Keratinocyte (primary cell): Measurements from ENCODE around the gene HDLBP. TPM values are rescaled to one million over a fixed set of nuclear protein-coding genes. Genes with fewer than 3 reads are reported as not detected.

Experiments used
- DNase-seq: peaks from one replicate; pipeline ENCODE4 v3.0.0-alpha.2; 2011; ENCODE audit warnings: low read depth, missing footprints, low spot score
- FAIRE-seq: peaks from 2 replicates; lab custom pipeline; 2011; peaks lifted over from hg19 to GRCh38; lab: Jason Lieb, UNC
- H2AFZ ChIP-seq: 2 replicates; pipeline ENCODE4 v1.6.0; 2012; ENCODE audit warnings: low read length, control low read depth, inconsistent platforms; ENCODE audit not compliant: control insufficient read depth
- H3K27ac ChIP-seq: 2 replicates; pipeline ENCODE4 v1.5.1; 2011; ENCODE audit warnings: low read length; ENCODE audit not compliant: control insufficient read depth, insufficient read depth
- H3K27me3 ChIP-seq: 3 replicates; pipeline ENCODE4 v1.6.0; 2011; ENCODE audit warnings: low read length; ENCODE audit not compliant: control insufficient read depth, insufficient read depth; ENCODE audit errors: extremely low read depth
- H3K36me3 ChIP-seq, 2 experiments: 2 replicates in 1 of 2; 3 replicates in 1 of 2; pipeline ENCODE4 v1.5.1; 2011; ENCODE audit warnings: low read length in 2 of 2, mild to moderate bottlenecking in 1 of 2; ENCODE audit not compliant: control insufficient read depth in 2 of 2, insufficient read depth in 2 of 2; ENCODE audit errors: extremely low read depth in 1 of 2
- H3K4me1 ChIP-seq: 3 replicates; pipeline ENCODE4 v1.5.1; 2011; ENCODE audit warnings: low read length; ENCODE audit not compliant: control insufficient read depth, insufficient read depth; ENCODE audit errors: extremely low read depth
- H3K4me2 ChIP-seq: 3 replicates; pipeline ENCODE4 v1.6.0; 2011; ENCODE audit warnings: low read depth, low read length; ENCODE audit not compliant: control insufficient read depth, insufficient read depth; ENCODE audit errors: extremely low read depth
- H3K4me3 ChIP-seq, 3 experiments: fragments of 200-600 bp in 1 of 3; sonication (generic) in 1 of 3; 2 replicates in 2 of 3; 3 replicates in 1 of 3; pipeline ENCODE4 v1.5.1; 2011 to 2016; ENCODE audit warnings: low read length in 3 of 3, mild to moderate bottlenecking in 3 of 3, control low read depth in 2 of 3, inconsistent platforms in 1 of 3, low read depth in 1 of 3, mixed read lengths in 1 of 3, mixed run types in 1 of 3, moderate library complexity in 1 of 3; ENCODE audit not compliant: control insufficient read depth in 2 of 3, insufficient read depth in 2 of 3; ENCODE audit errors: extremely low read depth in 1 of 3
- H3K79me2 ChIP-seq: 2 replicates; pipeline ENCODE4 v1.6.0; 2012; ENCODE audit warnings: low read length; ENCODE audit not compliant: control insufficient read depth, insufficient read depth
- H3K9ac ChIP-seq: 3 replicates; pipeline ENCODE4 v1.6.0; 2011; ENCODE audit warnings: low read length; ENCODE audit not compliant: control insufficient read depth, insufficient read depth; ENCODE audit errors: extremely low read depth
- H3K9me1 ChIP-seq: 3 replicates; pipeline ENCODE4 v1.6.0; 2011; ENCODE audit warnings: low read length; ENCODE audit not compliant: control insufficient read depth, insufficient read depth; ENCODE audit errors: extremely low read depth
- H3K9me3 ChIP-seq: 2 replicates; pipeline ENCODE4 v1.5.1; 2012; ENCODE audit warnings: low read depth, low read length; ENCODE audit not compliant: control insufficient read depth
- H4K20me1 ChIP-seq: 3 replicates; pipeline ENCODE4 v1.6.0; 2011; ENCODE audit warnings: low read length; ENCODE audit not compliant: control insufficient read depth, insufficient read depth; ENCODE audit errors: extremely low read depth
- EZH2 ChIP-seq: IDR thresholded peaks from one replicate; pipeline ENCODE4 v1.6.1; 2012; ENCODE audit warnings: inconsistent platforms, mild to moderate bottlenecking, low read length, moderate library complexity
- dilution Hi-C: fragments of 300-500 bp; cut with MboI; formaldehyde crosslinking; loops from one replicate; pipeline ENCODE4 v1.7.0; 2020; ENCODE audit warnings: low sequenced_read_pairs; ENCODE audit not compliant: extremely low pct_ligation_motif_present
- polyA plus RNA-seq, 5 experiments: library from polyadenylated mRNA; depleted of rRNA in 3 of 5; stranded (reverse) in 3 of 5; stranded (forward) in 1 of 5; unstranded in 1 of 5; fragments of >200 nt; gene quantifications; 1 replicate in 1 of 5; 2 replicates in 3 of 5; 3 replicates in 1 of 5; pipeline versions ENCODE4 v1.2.1 to v1.2.3, GENCODE V29; 2011 to 2012; ENCODE audit warnings: missing spikeins in 2 of 5, low read depth in 1 of 5, low replicate concordance in 1 of 5
- TF ChIP-seq, protein P1 (sequence below), 3 experiments: IDR thresholded peaks in 1 of 3; conservative IDR thresholded peaks in 1 of 3; optimal IDR thresholded peaks in 1 of 3; 2 replicates in 2 of 3; 3 replicates in 1 of 3; pipeline versions ENCODE3 to v1.5.1; 2011; ENCODE audit warnings: low read length in 3 of 3, mild to moderate bottlenecking in 3 of 3, moderate library complexity in 2 of 3, control low read depth in 1 of 3, inconsistent platforms in 1 of 3; ENCODE audit not compliant: insufficient read depth in 2 of 3; ENCODE audit errors: extremely low read depth in 1 of 3

Gene HDLBP
- polyA plus RNA-seq, 1 donor (not counting 4 experiments of a cell fraction or from before 2014, with no cell fraction given) = 289 TPM

DNA sequence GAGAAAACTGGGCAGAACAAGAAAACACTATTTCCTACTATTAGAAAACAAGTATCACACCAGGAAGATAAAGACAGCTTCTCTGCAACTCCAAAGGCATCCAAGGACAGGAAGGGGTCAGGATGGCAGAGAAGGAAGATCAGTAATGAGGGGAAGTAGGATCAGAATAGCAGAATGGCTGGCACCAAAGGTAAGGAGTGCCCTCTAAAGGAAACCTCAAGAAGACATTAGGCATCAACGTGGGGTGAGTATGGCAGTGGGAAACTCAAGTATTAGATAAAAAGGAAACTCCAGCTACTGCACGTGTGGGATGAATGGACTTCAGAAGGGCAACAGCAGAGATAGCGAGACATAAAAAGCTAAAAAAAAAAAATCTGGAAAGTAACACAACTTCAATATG, 25.9 kb downstream of the HDLBP start:
- FAIRE-seq (no peak), DNase-seq (no peak)
- Histone ChIP-seq H3K9ac (no peak overlapping the region), H3K27ac (no peak overlapping the region), H3K9me1 (peaks cover 2% of the 10 kb centered on the region), H4K20me1 (peaks cover 13% of the 10 kb centered on the region), H3K4me2 (no peak overlapping the region), H3K4me1 (peaks cover 31% of the 10 kb centered on the region), H3K36me3 (peaks cover 3 to 13% of the 10 kb centered on the region in 2 experiments), H3K9me3 (no peaks in the 10 kb centered on the region), H3K79me2 (peaks cover 93% of the 10 kb centered on the region), H3K4me3 (no peak overlapping the region), H2AFZ (no peak overlapping the region), H3K27me3 (no peaks in the 10 kb centered on the region)
- dilution Hi-C loops = no loop called here
- TF ChIP-seq EZH2 = no peak
- TF ChIP-seq, protein P1, sequence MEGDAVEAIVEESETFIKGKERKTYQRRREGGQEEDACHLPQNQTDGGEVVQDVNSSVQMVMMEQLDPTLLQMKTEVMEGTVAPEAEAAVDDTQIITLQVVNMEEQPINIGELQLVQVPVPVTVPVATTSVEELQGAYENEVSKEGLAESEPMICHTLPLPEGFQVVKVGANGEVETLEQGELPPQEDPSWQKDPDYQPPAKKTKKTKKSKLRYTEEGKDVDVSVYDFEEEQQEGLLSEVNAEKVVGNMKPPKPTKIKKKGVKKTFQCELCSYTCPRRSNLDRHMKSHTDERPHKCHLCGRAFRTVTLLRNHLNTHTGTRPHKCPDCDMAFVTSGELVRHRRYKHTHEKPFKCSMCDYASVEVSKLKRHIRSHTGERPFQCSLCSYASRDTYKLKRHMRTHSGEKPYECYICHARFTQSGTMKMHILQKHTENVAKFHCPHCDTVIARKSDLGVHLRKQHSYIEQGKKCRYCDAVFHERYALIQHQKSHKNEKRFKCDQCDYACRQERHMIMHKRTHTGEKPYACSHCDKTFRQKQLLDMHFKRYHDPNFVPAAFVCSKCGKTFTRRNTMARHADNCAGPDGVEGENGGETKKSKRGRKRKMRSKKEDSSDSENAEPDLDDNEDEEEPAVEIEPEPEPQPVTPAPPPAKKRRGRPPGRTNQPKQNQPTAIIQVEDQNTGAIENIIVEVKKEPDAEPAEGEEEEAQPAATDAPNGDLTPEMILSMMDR (optimal IDR thresholded peaks at IDR 0.05 in 1 of 3, IDR thresholded peaks at IDR 0.05 in 1 of 3, conservative IDR thresholded peaks at IDR 0.05 in 1 of 3; ENCODE audit: extremely low read depth in 1 of 3, insufficient read depth in 2 of 3, low read length in 3 of 3) = peak in 2 of 3 experiments; percentile 19 to 56

DNA sequence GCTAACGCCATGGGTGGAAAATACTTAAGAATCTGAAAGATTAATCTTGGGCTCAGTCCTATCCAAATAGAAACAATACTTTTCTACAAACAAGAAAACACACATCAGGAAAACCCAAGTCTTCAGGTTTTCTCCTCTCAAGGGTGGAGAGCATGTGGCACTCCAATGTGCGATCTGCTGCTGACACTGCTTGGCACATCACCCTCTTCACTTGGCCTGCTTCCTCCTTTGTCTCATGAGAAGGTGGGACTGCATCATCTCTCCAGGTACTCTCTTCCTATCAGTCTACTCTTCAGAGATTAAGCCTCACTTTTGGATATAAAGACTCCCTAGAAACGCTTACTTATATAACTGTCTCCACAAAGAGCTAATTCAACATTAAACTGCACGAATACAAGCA, 26.4 kb downstream of the HDLBP start:
- Histone ChIP-seq H3K4me1 (peaks cover 30% of the 10 kb centered on the region), H3K27me3 (no peaks in the 10 kb centered on the region), H4K20me1 (peaks cover 13% of the 10 kb centered on the region), H3K27ac (no peak overlapping the region), H3K4me2 (no peak overlapping the region), H3K4me3 (no peak overlapping the region), H3K9me3 (no peaks in the 10 kb centered on the region), H3K36me3 (peaks cover 3 to 16% of the 10 kb centered on the region in 2 experiments), H3K79me2 (peaks cover 93% of the 10 kb centered on the region), H3K9ac (no peak overlapping the region), H2AFZ (no peak overlapping the region), H3K9me1 (peaks cover 2% of the 10 kb centered on the region)
- dilution Hi-C loops = no loop called here
- FAIRE-seq (no peak), DNase-seq (no peak)
- TF ChIP-seq EZH2 = no peak
- TF ChIP-seq, protein P1 (optimal IDR thresholded peaks at IDR 0.05 in 1 of 3, IDR thresholded peaks at IDR 0.05 in 1 of 3, conservative IDR thresholded peaks at IDR 0.05 in 1 of 3; ENCODE audit: extremely low read depth in 1 of 3, insufficient read depth in 2 of 3, low read length in 3 of 3) = no peak
